ENCODE measurements around the gene TKTL2.

TKTL2 gene

GRCh38 chr4:163440040-163440439 lies 33.5 kb downstream of the TKTL2 start:
- DNase-seq = no peak
